ENCODE results near the gene IGF2R. TPM values are rescaled to one million over a fixed set of nuclear protein-coding genes. Genes with fewer than 3 reads are reported as not detected.

Gene IGF2R
- total and polyA plus RNA-seq, 2 of the 13 experiments (the other 11 are each of a cell fraction or from before 2014, with no cell fraction given) = 38.3 to 70.0 TPM

DNA sequence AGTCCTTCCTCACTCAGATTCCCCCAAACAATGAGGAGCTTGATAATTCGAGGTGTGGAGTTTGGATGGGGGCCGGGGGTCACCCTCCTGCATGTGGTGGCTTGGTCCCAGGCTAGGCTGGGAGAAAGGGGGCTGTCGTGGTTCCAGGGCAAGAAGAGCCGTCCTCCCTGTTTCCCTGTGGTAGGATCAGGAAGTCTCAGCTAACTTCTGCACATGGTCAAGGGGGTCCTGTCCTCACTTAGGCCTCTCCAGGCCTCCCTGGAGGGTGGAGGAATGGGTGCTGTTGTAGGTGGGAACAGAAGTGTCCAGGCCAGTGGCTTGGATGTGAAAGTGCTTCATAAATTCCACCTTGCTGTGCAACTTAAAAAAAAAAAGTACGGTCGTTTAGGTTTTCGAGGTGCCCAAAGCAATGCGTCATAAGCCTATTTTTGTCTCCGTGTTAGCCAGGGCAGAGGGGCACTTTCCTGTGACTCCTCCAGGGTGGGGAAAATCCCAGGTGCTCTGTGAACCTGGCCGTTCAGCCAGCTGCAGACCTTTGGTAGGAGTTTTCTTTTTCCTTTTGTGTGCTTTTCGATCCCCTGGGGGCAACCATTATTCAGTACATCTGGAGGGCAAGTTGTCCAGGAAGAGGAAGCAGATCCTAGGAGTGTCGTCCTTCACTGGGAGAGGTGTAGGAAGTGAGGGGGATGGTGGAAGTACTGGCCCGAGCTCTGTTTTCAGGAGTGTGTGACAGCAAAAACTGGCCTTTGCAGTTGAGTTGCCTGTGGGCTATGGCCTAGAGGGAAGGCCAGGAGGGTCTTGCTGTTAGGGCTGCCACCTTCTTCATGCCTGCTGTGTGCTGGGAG lies 9.6 kb downstream of the IGF2R start (continued):
- TF ChIP-seq, protein P1, sequence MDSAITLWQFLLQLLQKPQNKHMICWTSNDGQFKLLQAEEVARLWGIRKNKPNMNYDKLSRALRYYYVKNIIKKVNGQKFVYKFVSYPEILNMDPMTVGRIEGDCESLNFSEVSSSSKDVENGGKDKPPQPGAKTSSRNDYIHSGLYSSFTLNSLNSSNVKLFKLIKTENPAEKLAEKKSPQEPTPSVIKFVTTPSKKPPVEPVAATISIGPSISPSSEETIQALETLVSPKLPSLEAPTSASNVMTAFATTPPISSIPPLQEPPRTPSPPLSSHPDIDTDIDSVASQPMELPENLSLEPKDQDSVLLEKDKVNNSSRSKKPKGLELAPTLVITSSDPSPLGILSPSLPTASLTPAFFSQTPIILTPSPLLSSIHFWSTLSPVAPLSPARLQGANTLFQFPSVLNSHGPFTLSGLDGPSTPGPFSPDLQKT (CRISPR knock-in tag; IDR thresholded peaks at IDR 0.05; ENCODE audit: borderline replicate concordance) = no peak

DNA sequence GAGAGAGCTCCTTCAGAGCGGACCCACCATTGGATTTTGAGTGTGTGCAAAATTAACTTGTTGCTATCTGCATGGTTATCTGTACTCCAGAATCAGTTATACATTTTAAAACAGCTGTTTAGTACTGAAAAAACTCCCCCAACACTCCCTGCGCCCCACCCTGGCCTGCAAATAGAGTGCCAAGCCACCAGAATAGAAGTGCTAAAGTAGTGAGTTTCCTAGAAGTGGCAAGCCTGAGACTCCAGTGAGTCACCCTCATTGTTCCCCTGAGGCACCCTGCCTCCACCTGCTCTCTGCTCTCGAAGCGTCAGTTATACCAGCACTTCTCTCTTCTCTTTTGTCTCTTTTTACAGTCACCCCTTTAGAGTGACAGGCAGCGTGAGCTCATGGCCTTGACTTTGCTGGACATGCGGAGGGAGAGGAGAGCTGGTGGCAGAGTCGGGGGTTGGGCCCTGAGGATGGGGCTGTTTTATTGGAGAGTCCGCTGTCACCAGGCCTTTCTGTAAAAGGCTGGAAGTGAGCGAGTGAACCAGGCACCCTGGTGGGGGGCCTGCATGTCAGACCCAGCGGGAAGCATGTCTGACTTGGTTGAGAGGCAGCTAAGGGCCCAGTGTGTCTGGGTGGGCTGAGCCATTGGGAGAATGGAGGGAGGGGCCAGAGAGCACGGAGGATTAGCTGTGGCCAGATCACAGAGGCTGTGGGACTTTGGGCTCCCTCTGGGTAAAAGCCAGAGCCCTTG lies 10.4 kb downstream of the IGF2R start:
- 39% methylated on average over 11 of the region's 11 CpGs for WGBS (ENCODE audit: low lambda C conversion rate)
- Histone ChIP-seq H3K9me3 (ENCODE audit: low read length) (no peaks in the 10 kb centered on the region), H3K4me3 (replicated peaks in 1 of 3; ENCODE audit: insufficient read depth in 1 of 3, low read depth in 2 of 3, low read length in 3 of 3) (peak overlapping the region in 1 of 3 experiments; percentile 27; a peak in 2 of 6 replicates), H2AFZ (ENCODE audit: low read length) (no peak overlapping the region), H4K20me1 (ENCODE audit: insufficient read depth, low read length) (peaks cover 89% of the 10 kb centered on the region), H3K36me3 (replicated peaks in 1 of 2; ENCODE audit: control insufficient read depth in 1 of 2, insufficient read depth in 2 of 2, low read length in 2 of 2) (peaks cover 0 to 5% of the 10 kb centered on the region in 2 experiments; a peak in 1 of 5 replicates), H3K27ac (ENCODE audit: extremely low read length, insufficient read depth, low read length) (peak overlapping the region; percentile 59), H3K9ac (ENCODE audit: insufficient read depth, low read depth, low read length) (peak overlapping the region; percentile 47), H3K4me1 (ENCODE audit: insufficient read depth, low read length) (peaks cover 87% of the 10 kb centered on the region), H3K27me3 (ENCODE audit: control insufficient read depth in 1 of 2, insufficient read depth in 2 of 2, low read length in 2 of 2) (no peaks in the 10 kb centered on the region), H3K4me2 (ENCODE audit: low read depth, low read length) (peak overlapping the region; percentile 65), H3K79me2 (ENCODE audit: insufficient read depth, low read length) (peaks cover 96% of the 10 kb centered on the region)
- ChIA-PET POLR2A (interaction anchor here (1.3 to 1.9 kb wide), 2 partner anchors 286 to 288 kb away, joined by 4 to 5 read pairs; partner anchors contain the start of gene SOD2), CTCF (ENCODE audit: low intra/inter-chr PET ratio, low total read pairs) (no interaction called here)
- peak; percentile 82 for DNase-seq (ENCODE audit: low spot score)
- peak; percentile 28 for FAIRE-seq
- BruUV-seq (replicated peaks) = no TSS peak
- intact Hi-C loops (cut with micrococcal nuclease; ENCODE audit: unreplicated experiment) (loop anchor here (1.0 to 2.0 kb wide), 2 partner anchors 9 to 13 kb away; no protein-coding TSS in a partner anchor), in situ Hi-C loops (cut with HindIII; ENCODE audit: extremely low pct_ligation_motif_present, low pct_unique_long_range_greater_than_20kb) (loop anchor here (10.0 kb wide), 1 partner anchor 285 kb away; the partner anchor contains the start of gene SOD2)
- peak; percentile 76 for ATAC-seq
- TF ChIP-seq NR2C2 (CRISPR knock-in tag; IDR thresholded peaks at IDR 0.05; ENCODE audit: borderline replicate concordance) (no peak), ZSCAN9 (CRISPR knock-in tag; IDR thresholded peaks at IDR 0.05; ENCODE audit: borderline replicate concordance) (no peak), NR2F6 (IDR thresholded peaks at IDR 0.05) (no peak), NR2F6 (CRISPR knock-in tag; IDR thresholded peaks at IDR 0.05) (peak; percentile 24; the same call in 1 of the 2 replicates), ZBTB21 (CRISPR knock-in tag; IDR thresholded peaks at IDR 0.05) (peak; percentile 44; the same call in 1 of the 2 replicates), TCF7 (IDR thresholded peaks at IDR 0.05; ENCODE audit: low read depth) (no peak), TARDBP (CRISPR knock-in tag; IDR thresholded peaks at IDR 0.05) (no peak), FOXC1 (CRISPR knock-in tag; IDR thresholded peaks at IDR 0.05; ENCODE audit: borderline replicate concordance) (no peak), PPARG (CRISPR knock-in tag; conservative IDR thresholded peaks at IDR 0.05) (no peak), ZNF605 (CRISPR knock-in tag; IDR thresholded peaks at IDR 0.05) (no peak), YY1 (IDR thresholded peaks at IDR 0.05; ENCODE audit: insufficient read depth, insufficient replicate concordance, low read depth, low read length) (no peak), ZNF550 (CRISPR knock-in tag; IDR thresholded peaks at IDR 0.05; ENCODE audit: borderline replicate concordance) (no peak), RELA (CRISPR knock-in tag; IDR thresholded peaks at IDR 0.05) (no peak), NFKBIZ (CRISPR knock-in tag; IDR thresholded peaks at IDR 0.05) (no peak), SOX6 (IDR thresholded peaks at IDR 0.05) (no peak), SOX6 (CRISPR knock-in tag; IDR thresholded peaks at IDR 0.05) (peak; percentile 88)
- TF ChIP-seq, protein P2, sequence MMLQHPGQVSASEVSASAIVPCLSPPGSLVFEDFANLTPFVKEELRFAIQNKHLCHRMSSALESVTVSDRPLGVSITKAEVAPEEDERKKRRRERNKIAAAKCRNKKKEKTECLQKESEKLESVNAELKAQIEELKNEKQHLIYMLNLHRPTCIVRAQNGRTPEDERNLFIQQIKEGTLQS (CRISPR knock-in tag; IDR thresholded peaks at IDR 0.05) = peak; percentile 44; the same call in 1 of the 2 replicates

Measured in HepG2 (cell line).